Karpas-422 (cell line): ENCODE results near the gene CCN5. TPM values are rescaled to one million over a fixed set of nuclear protein-coding genes. Genes with fewer than 3 reads are reported as not detected.
A peak's percentile ranks its signal among the peaks of the same experiment; 100 is the strongest.

Experiments used
- DNase-seq: peaks from one replicate; pipeline ENCODE4 v3.0.0-alpha.2; 2015
- H2AFZ ChIP-seq: fragments of 200-600 bp; sonication (generic); 2 replicates; pipeline ENCODE4 v1.6.1; 2014; ENCODE audit warnings: antibody characterized with exemption, low read length, mixed read lengths
- H3K27ac ChIP-seq: fragments of 200-600 bp; sonication (generic); 2 replicates; pipeline ENCODE4 v1.5.1; 2014; ENCODE audit warnings: mild to moderate bottlenecking, low read length, moderate library complexity
- H3K27me3 ChIP-seq: fragments of 200-600 bp; sonication (generic); 2 replicates; pipeline ENCODE4 v1.6.1; 2014; ENCODE audit warnings: low read length, mixed read lengths
- H3K36me3 ChIP-seq: fragments of 200-600 bp; sonication (generic); 2 replicates; pipeline ENCODE4 v1.6.1; 2014; ENCODE audit warnings: low read length, mixed read lengths; ENCODE audit not compliant: insufficient read depth
- H3K4me1 ChIP-seq: fragments of 200-600 bp; sonication (generic); 2 replicates; pipeline ENCODE4 v1.6.1; 2014; ENCODE audit warnings: mild to moderate bottlenecking, low read length, mixed read lengths
- H3K4me2 ChIP-seq: fragments of 200-600 bp; sonication (generic); 2 replicates; pipeline ENCODE4 v1.6.1; 2014; ENCODE audit warnings: low read length, low read depth, mild to moderate bottlenecking; ENCODE audit not compliant: poor library complexity, severe bottlenecking
- H3K4me3 ChIP-seq: fragments of 200-600 bp; sonication (generic); 2 replicates; pipeline ENCODE4 v1.5.1; 2014; ENCODE audit warnings: mild to moderate bottlenecking, antibody characterized with exemption, low read length, mixed read lengths
- H3K79me2 ChIP-seq: fragments of 200-600 bp; sonication (generic); 2 replicates; pipeline ENCODE4 v1.6.1; 2014; ENCODE audit warnings: mild to moderate bottlenecking, low read length, mixed read lengths
- H3K9ac ChIP-seq: fragments of 200-600 bp; sonication (generic); 2 replicates; pipeline ENCODE4 v1.6.0; 2014; ENCODE audit warnings: low read length
- H3K9me2 ChIP-seq: fragments of 200-600 bp; sonication (generic), shearing (Covaris generic); replicated peaks from 2 replicates; pipeline ENCODE4 v1.6.0; 2014; ENCODE audit warnings: mild to moderate bottlenecking, low read length, moderate library complexity; ENCODE audit not compliant: insufficient read depth
- H3K9me3 ChIP-seq: fragments of 300-700, 200-600 bp; sonication (generic); 2 replicates; pipeline ENCODE4 v1.6.1; 2014; ENCODE audit warnings: low read length, mixed read lengths
- H4K20me1 ChIP-seq: fragments of 200-600 bp; sonication (generic); 2 replicates; pipeline ENCODE4 v1.6.1; 2014; ENCODE audit warnings: mild to moderate bottlenecking, antibody characterized with exemption, low read length, low read depth; ENCODE audit not compliant: insufficient read depth
- total RNA-seq: library from RNA; depleted of rRNA; stranded (reverse); fragments of >200 nt; shearing (Covaris generic); gene quantifications from 2 replicates; pipeline ENCODE4 v1.2.3, GENCODE V29; 2014; ENCODE audit warnings: low replicate concordance

CCN5 gene
- total RNA-seq, 1 experiment from 2014 or later = not detected

DNA sequence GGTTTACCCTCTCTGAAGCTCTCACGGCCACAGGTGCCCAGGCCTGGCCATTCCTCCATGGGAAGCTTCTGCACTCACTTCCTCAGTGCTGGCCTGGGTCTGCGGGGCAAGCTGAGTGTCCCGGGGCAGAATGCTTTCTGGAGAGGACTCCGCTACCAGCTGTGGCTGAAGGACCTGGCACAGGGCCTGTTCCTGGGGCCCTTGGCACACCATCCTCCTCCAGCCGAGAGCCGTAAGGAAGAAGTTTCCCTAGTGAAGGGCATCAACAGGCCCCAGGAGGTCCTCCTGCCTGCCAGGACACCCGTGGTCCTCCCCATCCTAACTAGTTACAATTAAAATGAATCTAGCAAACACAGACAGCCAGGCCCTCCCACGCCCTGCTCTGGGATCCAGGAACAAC, 16.5 kb downstream of the CCN5 start:
- H3K27me3 ChIP-seq = no peaks in the 10 kb centered on the region
- no peaks in the 10 kb centered on the region for H3K9me3 ChIP-seq
- no peak for DNase-seq
- H2AFZ ChIP-seq = no peak overlapping the region
- H4K20me1 ChIP-seq = no peaks in the 10 kb centered on the region
- no peaks in the 10 kb centered on the region for H3K4me1 ChIP-seq
- H3K27ac ChIP-seq = no peak overlapping the region
- no peak overlapping the region for H3K9ac ChIP-seq
- no peaks in the 10 kb centered on the region for H3K79me2 ChIP-seq
- H3K4me2 ChIP-seq = no peak overlapping the region
- H3K9me2 ChIP-seq = no peaks in the 10 kb centered on the region
- no peak overlapping the region for H3K4me3 ChIP-seq
- H3K36me3 ChIP-seq = no peaks in the 10 kb centered on the region

GRCh38 chr20:44732327-44732726, 17.2 kb downstream of the CCN5 start:
- no peak for DNase-seq
- H3K27ac ChIP-seq = no peak overlapping the region
- no peaks in the 10 kb centered on the region for H4K20me1 ChIP-seq
- H3K4me2 ChIP-seq = no peak overlapping the region
- no peaks in the 10 kb centered on the region for H3K79me2 ChIP-seq
- no peak overlapping the region for H3K9ac ChIP-seq
- no peaks in the 10 kb centered on the region for H3K9me3 ChIP-seq
- no peak overlapping the region for H2AFZ ChIP-seq
- no peaks in the 10 kb centered on the region for H3K4me1 ChIP-seq
- no peak overlapping the region for H3K4me3 ChIP-seq
- H3K36me3 ChIP-seq = no peaks in the 10 kb centered on the region
- no peaks in the 10 kb centered on the region for H3K9me2 ChIP-seq
- no peaks in the 10 kb centered on the region for H3K27me3 ChIP-seq

GRCh38 chr20:44733341-44734069, 18.3 kb downstream of the CCN5 start:
- DNase-seq = peak; percentile 83
- no peaks in the 10 kb centered on the region for H3K9me2 ChIP-seq

GRCh38 chr20:44734938-44735337, 19.8 kb downstream of the CCN5 start:
- Histone ChIP-seq H3K36me3 (no peaks in the 10 kb centered on the region), H3K4me3 (no peak overlapping the region), H3K9ac (no peak overlapping the region), H2AFZ (no peak overlapping the region), H4K20me1 (no peaks in the 10 kb centered on the region), H3K27me3 (no peaks in the 10 kb centered on the region), H3K27ac (no peak overlapping the region), H3K9me2 (no peaks in the 10 kb centered on the region), H3K79me2 (no peaks in the 10 kb centered on the region), H3K4me2 (no peak overlapping the region), H3K9me3 (no peaks in the 10 kb centered on the region), H3K4me1 (0 out of 2 replicates have a peak, but pooled peaks cover 3% of the 10 kb centered on the region)
- DNase-seq = no peak

More at GRCh38 chr20:44733341-44734069, 18.3 kb downstream of the CCN5 start:
- Histone ChIP-seq H4K20me1 (no peaks in the 10 kb centered on the region), H3K4me1 (0 out of 2 replicates have a peak, but pooled peaks cover under 1% of the 10 kb centered on the region), H3K9ac (no peak overlapping the region), H3K27me3 (no peaks in the 10 kb centered on the region), H3K36me3 (no peaks in the 10 kb centered on the region), H3K4me3 (no peak overlapping the region), H3K79me2 (no peaks in the 10 kb centered on the region), H3K27ac (no peak overlapping the region), H3K9me3 (no peaks in the 10 kb centered on the region), H3K4me2 (no peak overlapping the region), H2AFZ (no peak overlapping the region)

GRCh38 chr20:44735816-44736169, 20.6 kb downstream of the CCN5 start:
- Histone ChIP-seq H3K9ac (no peak overlapping the region), H3K36me3 (no peaks in the 10 kb centered on the region), H3K27ac (no peak overlapping the region), H3K9me2 (no peaks in the 10 kb centered on the region), H3K79me2 (no peaks in the 10 kb centered on the region), H3K27me3 (no peaks in the 10 kb centered on the region), H4K20me1 (no peaks in the 10 kb centered on the region), H3K9me3 (no peaks in the 10 kb centered on the region), H2AFZ (0 out of 2 replicates have a peak overlapping the region, but pooled peaks have one; percentile 44), H3K4me3 (peak overlapping the region; percentile 16; the same call in 1 of the 2 replicates), H3K4me2 (no peak overlapping the region), H3K4me1 (0 out of 2 replicates have a peak, but pooled peaks cover 3% of the 10 kb centered on the region)
- no peak for DNase-seq

DNA sequence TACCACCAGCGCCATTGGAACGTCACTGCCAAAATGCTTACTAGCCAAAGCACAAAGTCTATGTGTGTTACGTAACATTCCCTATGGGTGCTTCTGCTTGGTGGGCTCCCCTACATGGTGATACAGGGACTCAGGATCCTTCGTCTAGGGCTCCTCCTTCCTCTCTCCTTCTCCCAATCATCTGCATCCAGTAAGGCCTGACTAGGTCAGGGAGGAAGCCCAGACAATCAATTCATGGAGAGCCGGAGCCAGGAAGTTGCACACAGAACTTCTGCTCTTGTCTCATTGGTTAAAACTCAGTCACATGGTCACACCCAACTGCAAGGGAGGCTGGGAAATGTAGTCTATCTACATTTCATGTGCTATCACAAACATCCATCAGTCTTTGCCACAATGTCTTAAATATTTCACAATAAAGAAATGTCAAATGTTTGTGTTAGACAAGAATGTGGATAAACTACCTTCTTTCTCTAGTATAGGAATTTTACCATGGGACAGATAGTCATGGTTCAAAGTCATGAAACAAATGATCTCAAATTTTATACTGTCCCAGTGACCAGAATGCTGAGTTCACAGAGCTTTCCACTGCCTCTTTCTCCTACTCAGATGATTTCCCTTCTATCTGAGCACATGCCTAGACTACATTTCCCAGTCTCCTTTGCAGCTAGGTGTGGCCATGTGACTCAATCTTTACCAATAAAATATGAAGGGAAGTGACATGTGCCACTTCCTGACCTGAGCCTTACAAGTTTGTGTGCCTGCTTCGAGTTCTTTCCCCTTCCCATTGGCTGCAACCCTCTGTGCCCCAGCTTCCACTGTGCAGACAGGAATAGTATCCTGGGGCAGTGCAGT, 21.2 kb downstream of the CCN5 start:
- DNase-seq = peak; percentile 79
- H3K27me3 ChIP-seq = no peaks in the 10 kb centered on the region
- no peaks in the 10 kb centered on the region for H3K79me2 ChIP-seq
- no peaks in the 10 kb centered on the region for H3K36me3 ChIP-seq
- peak overlapping the region; percentile 16; the same call in 1 of the 2 replicates for H3K4me3 ChIP-seq
- no peaks in the 10 kb centered on the region for H4K20me1 ChIP-seq
- no peaks in the 10 kb centered on the region for H3K9me2 ChIP-seq
- no peak overlapping the region for H3K27ac ChIP-seq
- no peak overlapping the region for H3K9ac ChIP-seq
- 0 out of 2 replicates have a peak, but pooled peaks cover 3% of the 10 kb centered on the region for H3K4me1 ChIP-seq
- 0 out of 2 replicates have a peak overlapping the region, but pooled peaks have one; percentile 44 for H2AFZ ChIP-seq
- H3K9me3 ChIP-seq = no peaks in the 10 kb centered on the region
- H3K4me2 ChIP-seq = no peak overlapping the region

GRCh38 chr20:44737116-44737515, 21.9 kb downstream of the CCN5 start:
- no peaks in the 10 kb centered on the region for H3K36me3 ChIP-seq
- no peaks in the 10 kb centered on the region for H3K9me2 ChIP-seq
- H3K9ac ChIP-seq = no peak overlapping the region
- H3K4me2 ChIP-seq = no peak overlapping the region
- H3K4me1 ChIP-seq = 0 out of 2 replicates have a peak, but pooled peaks cover 3% of the 10 kb centered on the region
- H3K79me2 ChIP-seq = no peaks in the 10 kb centered on the region
- H3K4me3 ChIP-seq = no peak overlapping the region
- no peaks in the 10 kb centered on the region for H3K9me3 ChIP-seq
- no peak overlapping the region for H2AFZ ChIP-seq
- no peak for DNase-seq
- no peaks in the 10 kb centered on the region for H3K27me3 ChIP-seq
- H4K20me1 ChIP-seq = no peaks in the 10 kb centered on the region
- H3K27ac ChIP-seq = no peak overlapping the region
